ENCODE data around the gene OR5D14. TPM values are rescaled to one million over a fixed set of nuclear protein-coding genes. Genes with fewer than 3 reads are reported as not detected.

The OR5D14 gene
- not detected in 5 replicates for total RNA-seq (2022; extraction: Qiagen RNA extraction; ENCODE audit: low read depth)

GRCh38 chr11:55795256-55795655, at the start of gene OR5D14:
OR5D14 (plus strand) TSS chr11:55795556; CDS start chr11:55795556, 0 bp downstream.

GRCh38 chr11:55773138-55773537, 22.2 kb upstream of the OR5D14 start, which contains the start of gene OR5D13:
OR5D13 (plus strand) TSS chr11:55773438; CDS start chr11:55773438, 0 bp downstream.

GRCh38 chr11:55811067-55811466, 15.7 kb downstream of the OR5D14 start, which contains the start of gene OR5L1:
OR5L1 (plus strand) TSS chr11:55811367; CDS start chr11:55811467, 100 bp downstream.

GRCh38 chr11:55819330-55819729, 24.0 kb downstream of the OR5D14 start, which contains the start of gene OR5D18:
OR5D18 (plus strand) TSS chr11:55819630; CDS start chr11:55819630, 0 bp downstream.

GRCh38 chr11:55826919-55827318, 31.6 kb downstream of the OR5D14 start, which contains the start of gene OR5L2:
OR5L2 (plus strand) TSS chr11:55827219; CDS start chr11:55827219, 0 bp downstream.

GRCh38 chr11:55838452-55838851, 43.1 kb downstream of the OR5D14 start, which contains the start of gene OR5D16:
OR5D16 (plus strand) TSS chr11:55838752; CDS start chr11:55838752, 0 bp downstream.

Other genes with a start within 250 kb of the OR5D14 start
- gene OR4C15, start 241.1 kb upstream of the OR5D14 start, total RNA-seq (2022; extraction: Qiagen RNA extraction; ENCODE audit: low read depth): not detected in 5 replicates
- not detected in 5 replicates for gene OR4C16, start 223.4 kb upstream of the OR5D14 start, total RNA-seq (2022; extraction: Qiagen RNA extraction; ENCODE audit: low read depth)
- gene OR4C11, start 187.9 kb upstream of the OR5D14 start, total RNA-seq (2022; extraction: Qiagen RNA extraction; ENCODE audit: low read depth): not detected in 5 replicates
- not detected in 5 replicates for gene OR4P4, start 160.4 kb upstream of the OR5D14 start, total RNA-seq (2022; extraction: Qiagen RNA extraction; ENCODE audit: low read depth)
- gene OR4S2, start 147.2 kb upstream of the OR5D14 start, total RNA-seq (2022; extraction: Qiagen RNA extraction; ENCODE audit: low read depth): not detected in 5 replicates
- gene OR4C6, start 133.4 kb upstream of the OR5D14 start, total RNA-seq (2022; extraction: Qiagen RNA extraction; ENCODE audit: low read depth): not detected in 5 replicates
- not detected in 5 replicates for gene OR5D13, start 22.1 kb upstream of the OR5D14 start, total RNA-seq (2022; extraction: Qiagen RNA extraction; ENCODE audit: low read depth)
- not detected in 5 replicates for gene OR5L1, start 15.8 kb downstream of the OR5D14 start, total RNA-seq (2022; extraction: Qiagen RNA extraction; ENCODE audit: low read depth)
- not detected in 5 replicates for gene OR5D18, start 24.1 kb downstream of the OR5D14 start, total RNA-seq (2022; extraction: Qiagen RNA extraction; ENCODE audit: low read depth)
- not detected in 5 replicates for gene OR5L2, start 31.7 kb downstream of the OR5D14 start, total RNA-seq (2022; extraction: Qiagen RNA extraction; ENCODE audit: low read depth)
- not detected in 5 replicates for gene OR5D16, start 43.2 kb downstream of the OR5D14 start, total RNA-seq (2022; extraction: Qiagen RNA extraction; ENCODE audit: low read depth)
- not detected in 5 replicates for gene TRIM51, start 87.7 kb downstream of the OR5D14 start, total RNA-seq (2022; extraction: Qiagen RNA extraction; ENCODE audit: low read depth)
- not detected in 5 replicates for gene OR5W2, start 119.0 kb downstream of the OR5D14 start, total RNA-seq (2022; extraction: Qiagen RNA extraction; ENCODE audit: low read depth)
- gene OR5I1, start 140.8 kb downstream of the OR5D14 start, total RNA-seq (2022; extraction: Qiagen RNA extraction; ENCODE audit: low read depth): not detected in 5 replicates
- not detected in 5 replicates for gene OR10AG1, start 174.4 kb downstream of the OR5D14 start, total RNA-seq (2022; extraction: Qiagen RNA extraction; ENCODE audit: low read depth)
- not detected in 5 replicates for gene OR5F1, start 199.1 kb downstream of the OR5D14 start, total RNA-seq (2022; extraction: Qiagen RNA extraction; ENCODE audit: low read depth)
- gene OR5AS1, start 232.1 kb downstream of the OR5D14 start, total RNA-seq (2022; extraction: Qiagen RNA extraction; ENCODE audit: low read depth): not detected in 5 replicates